HK-2 (cell line): Measurements from ENCODE around the gene LMO7.

Experiments
- DNase-seq: peaks from one replicate; pipeline ENCODE4 v3.0.0-alpha.2; 2018; ENCODE audit not compliant: unreplicated experiment

The LMO7 gene

GRCh38 chr13:75801388-75801945 is 165.3 kb downstream of the LMO7 start:
- no peak for DNase-seq

GRCh38 chr13:75802161-75802560 is 166.0 kb downstream of the LMO7 start:
- no peak for DNase-seq

- no peak for DNase-seq
These were observed 167.1 kb downstream of the LMO7 start for GRCh38 chr13:75803164-75803611.

GRCh38 chr13:75804054-75804453 is 167.9 kb downstream of the LMO7 start:
- no peak for DNase-seq

- DNase-seq, result no peak
These were observed 168.5 kb downstream of the LMO7 start for GRCh38 chr13:75804605-75805004.

- DNase-seq, result no peak
These were observed 170.0 kb downstream of the LMO7 start for GRCh38 chr13:75806117-75806516.

GRCh38 chr13:75811361-75811760 is 175.2 kb downstream of the LMO7 start:
- DNase-seq, result no peak

GRCh38 chr13:75811841-75812240 is 175.7 kb downstream of the LMO7 start:
- DNase-seq, result no peak

- no peak for DNase-seq
These were observed 176.6 kb downstream of the LMO7 start for GRCh38 chr13:75812751-75813181.

- DNase-seq, result no peak
These were observed 177.2 kb downstream of the LMO7 start for GRCh38 chr13:75813323-75813722.

GRCh38 chr13:75818179-75818967 is 182.2 kb downstream of the LMO7 start:
- DNase-seq, result no peak

- no peak for DNase-seq
These were observed 182.8 kb downstream of the LMO7 start for GRCh38 chr13:75818968-75819225.

- no peak for DNase-seq
These were observed 189.0 kb downstream of the LMO7 start for GRCh38 chr13:75825161-75825560.

- no peak for DNase-seq
These were observed 189.5 kb downstream of the LMO7 start for GRCh38 chr13:75825594-75825993.

- no peak for DNase-seq
These were observed 190.3 kb downstream of the LMO7 start for GRCh38 chr13:75826391-75826790.

- no peak for DNase-seq
These were observed 193.7 kb downstream of the LMO7 start for GRCh38 chr13:75829830-75830229.

GRCh38 chr13:75830842-75831241 is 194.7 kb downstream of the LMO7 start:
- no peak for DNase-seq

- no peak for DNase-seq
These were observed 195.3 kb downstream of the LMO7 start for GRCh38 chr13:75831389-75831788.

GRCh38 chr13:75832812-75833211 is 196.7 kb downstream of the LMO7 start:
- no peak for DNase-seq

- DNase-seq, result no peak
These were observed 200.3 kb downstream of the LMO7 start for GRCh38 chr13:75836441-75836840.

- no peak for DNase-seq
These were observed 202.4 kb downstream of the LMO7 start for GRCh38 chr13:75838366-75839005.

- no peak for DNase-seq
These were observed 203.3 kb downstream of the LMO7 start for GRCh38 chr13:75839406-75839805.

GRCh38 chr13:75841905-75842304 is 205.8 kb downstream of the LMO7 start:
- DNase-seq, result no peak
